ENCODE data around the gene FYN. TPM values are rescaled to one million over a fixed set of nuclear protein-coding genes. Genes with fewer than 3 reads are reported as not detected.

FYN gene
- total RNA-seq, 1 experiment from 2014 or later: 37.8 TPM

DNA sequence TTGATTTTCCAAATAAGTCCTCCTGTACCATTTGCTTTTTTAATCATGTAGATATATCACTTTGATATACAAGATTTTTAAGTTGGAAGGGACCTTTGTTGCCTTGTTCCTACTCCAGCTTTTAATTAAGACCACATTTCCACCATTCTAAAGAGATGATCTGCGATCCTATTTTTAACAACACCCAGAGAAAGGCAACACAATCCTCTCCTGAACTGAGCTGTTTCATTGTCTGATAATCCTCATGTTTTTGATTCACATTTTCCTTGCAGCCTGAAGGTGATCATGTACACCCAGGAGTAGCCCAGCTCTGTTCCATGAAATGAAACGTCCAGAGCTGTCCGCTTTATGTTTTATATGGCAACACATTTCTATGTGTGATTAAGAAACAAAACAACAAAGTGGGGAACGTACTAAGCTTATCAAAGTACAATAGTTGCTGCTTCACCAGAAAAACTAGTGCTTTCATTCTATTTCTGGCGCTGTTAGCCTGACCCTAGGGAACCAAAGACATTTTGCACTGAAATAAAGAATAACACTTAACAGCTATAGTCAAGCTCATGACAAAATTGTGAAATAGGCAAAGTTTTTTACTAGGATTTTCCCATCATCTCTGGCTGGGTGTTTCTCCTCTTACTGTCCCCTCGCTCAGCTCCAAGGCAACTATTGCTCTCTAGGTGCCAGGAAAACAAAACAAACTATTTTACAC, 245.0 kb downstream of the FYN start:
- ChIA-PET POLR2A (interaction anchor here (0.5 to 1.2 kb wide), 2 partner anchors 9 to 595 kb away, joined by 3 to 4 read pairs; no protein-coding TSS in a partner anchor), CTCF (interaction anchor here (0.9 to 1.1 kb wide), 3 partner anchors 400 to 415 kb away, joined by 3 read pairs; no protein-coding TSS in a partner anchor)
- no peak overlapping the region for H3K27ac Mint-ChIP-seq (ENCODE audit: low read depth, unreplicated experiment)

DNA sequence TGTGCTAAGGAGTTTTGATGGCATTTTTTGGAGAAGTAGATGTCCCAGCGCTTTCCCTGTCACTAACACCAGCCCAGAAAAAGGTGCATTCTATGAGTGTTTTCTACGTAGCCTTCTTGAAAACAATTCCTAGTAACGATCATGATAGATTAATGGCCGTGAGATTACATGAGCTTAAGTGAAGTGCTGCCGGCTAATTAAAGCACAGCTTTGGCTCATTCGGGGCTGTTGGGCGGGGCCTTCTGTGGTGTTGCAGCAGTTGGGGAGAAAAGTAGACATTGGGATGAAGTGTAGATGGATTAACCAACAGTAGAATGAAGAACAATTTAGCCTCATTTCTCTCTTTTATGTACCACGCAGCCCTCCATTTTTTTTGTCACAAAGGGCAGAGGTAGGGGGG, 246.8 kb downstream of the FYN start:
- Mint-ChIP-seq H3K27me3 (ENCODE audit: insufficient read depth, unreplicated experiment) (no peaks in the 10 kb centered on the region), H3K27ac (ENCODE audit: low read depth, unreplicated experiment) (no peak overlapping the region), H3K4me1 (ENCODE audit: insufficient read depth, unreplicated experiment) (no peaks in the 10 kb centered on the region), H3K4me3 (ENCODE audit: unreplicated experiment) (no peak overlapping the region), H3K36me3 (ENCODE audit: insufficient read depth, unreplicated experiment) (no peaks in the 10 kb centered on the region), H3K9me3 (ENCODE audit: unreplicated experiment) (peaks cover 8% of the 10 kb centered on the region)
- CTCF ChIA-PET: interaction anchor here (0.5 to 0.8 kb wide), 2 partner anchors 59 to 300 kb away, joined by 3 to 6 read pairs; no protein-coding TSS in a partner anchor
- intact Hi-C loops (cut with micrococcal nuclease): no loop called here
- BruUV-seq (replicated peaks): no TSS peak
- no peak for DNase-seq (ENCODE audit: unreplicated experiment)
- POLR2A ChIA-PET: interaction anchor here (1.5 kb wide), 1 partner anchor 21 kb away, joined by 4 read pairs; the partner anchor contains the start of gene TRAF3IP2
- TF ChIP-seq, protein P1, sequence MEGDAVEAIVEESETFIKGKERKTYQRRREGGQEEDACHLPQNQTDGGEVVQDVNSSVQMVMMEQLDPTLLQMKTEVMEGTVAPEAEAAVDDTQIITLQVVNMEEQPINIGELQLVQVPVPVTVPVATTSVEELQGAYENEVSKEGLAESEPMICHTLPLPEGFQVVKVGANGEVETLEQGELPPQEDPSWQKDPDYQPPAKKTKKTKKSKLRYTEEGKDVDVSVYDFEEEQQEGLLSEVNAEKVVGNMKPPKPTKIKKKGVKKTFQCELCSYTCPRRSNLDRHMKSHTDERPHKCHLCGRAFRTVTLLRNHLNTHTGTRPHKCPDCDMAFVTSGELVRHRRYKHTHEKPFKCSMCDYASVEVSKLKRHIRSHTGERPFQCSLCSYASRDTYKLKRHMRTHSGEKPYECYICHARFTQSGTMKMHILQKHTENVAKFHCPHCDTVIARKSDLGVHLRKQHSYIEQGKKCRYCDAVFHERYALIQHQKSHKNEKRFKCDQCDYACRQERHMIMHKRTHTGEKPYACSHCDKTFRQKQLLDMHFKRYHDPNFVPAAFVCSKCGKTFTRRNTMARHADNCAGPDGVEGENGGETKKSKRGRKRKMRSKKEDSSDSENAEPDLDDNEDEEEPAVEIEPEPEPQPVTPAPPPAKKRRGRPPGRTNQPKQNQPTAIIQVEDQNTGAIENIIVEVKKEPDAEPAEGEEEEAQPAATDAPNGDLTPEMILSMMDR (IDR thresholded peaks at IDR 0.05; ENCODE audit: unreplicated experiment): no peak

More for the DNA sequence above, 245.0 kb downstream of the FYN start:
- no peak overlapping the region for H3K4me3 Mint-ChIP-seq (ENCODE audit: unreplicated experiment)
- no peaks in the 10 kb centered on the region for H3K27me3 Mint-ChIP-seq (ENCODE audit: insufficient read depth, unreplicated experiment)
- no peak for DNase-seq (ENCODE audit: unreplicated experiment)
- H3K4me1 Mint-ChIP-seq (ENCODE audit: insufficient read depth, unreplicated experiment): no peaks in the 10 kb centered on the region
- TF ChIP-seq, protein P1 (IDR thresholded peaks at IDR 0.05; ENCODE audit: unreplicated experiment): no peak
- no TSS peak for BruUV-seq (replicated peaks)
- no peaks in the 10 kb centered on the region for H3K36me3 Mint-ChIP-seq (ENCODE audit: insufficient read depth, unreplicated experiment)
- intact Hi-C loops (cut with micrococcal nuclease): no loop called here
- H3K9me3 Mint-ChIP-seq (ENCODE audit: unreplicated experiment): peaks cover 8% of the 10 kb centered on the region

DNA sequence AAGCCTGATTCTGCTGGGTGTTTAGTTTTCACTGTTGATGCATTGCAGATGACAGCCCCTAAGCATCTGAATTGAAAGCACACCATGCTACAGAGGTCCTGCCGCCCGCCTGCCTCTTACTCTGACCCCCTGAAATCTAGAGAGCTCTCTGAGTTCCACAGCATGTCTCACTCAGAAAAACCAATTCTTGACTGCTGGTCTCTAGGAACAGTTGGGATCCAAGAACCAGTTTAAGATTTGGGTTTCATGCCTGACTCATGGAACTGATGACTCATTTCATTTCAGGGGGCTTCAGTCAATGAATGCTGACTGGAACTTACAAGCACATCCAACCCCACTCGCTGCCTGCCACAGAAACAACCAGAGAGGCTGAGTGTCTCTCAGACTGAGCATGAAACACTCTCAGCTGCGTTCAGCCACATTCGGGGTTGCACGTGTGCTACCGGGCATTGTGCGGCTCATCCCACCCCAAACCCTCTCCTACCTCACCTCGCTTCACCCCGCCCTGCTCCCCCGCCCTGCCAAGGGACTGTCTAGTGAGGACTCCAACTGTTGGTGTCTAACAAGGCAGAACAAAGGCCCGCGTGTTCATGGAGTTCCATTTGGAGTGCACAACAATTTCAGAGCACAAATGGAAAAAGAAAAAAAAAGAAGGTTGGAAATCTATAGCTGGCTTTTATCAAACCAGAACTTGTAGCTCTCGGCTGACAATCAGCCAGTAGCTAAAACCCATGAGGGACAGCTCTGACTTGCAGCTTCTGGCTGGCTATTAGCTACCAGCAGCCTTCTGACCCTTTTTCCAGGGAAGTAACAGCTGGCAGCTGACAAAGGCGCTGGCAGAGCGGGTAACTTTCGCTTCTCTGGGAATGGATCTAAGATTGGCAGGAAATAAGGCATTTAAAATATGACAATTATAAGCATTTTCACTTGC, 247.5 kb downstream of the FYN start:
- Mint-ChIP-seq H3K27me3 (ENCODE audit: insufficient read depth, unreplicated experiment) (no peaks in the 10 kb centered on the region), H3K9me3 (ENCODE audit: unreplicated experiment) (peaks cover 8% of the 10 kb centered on the region), H3K4me3 (ENCODE audit: unreplicated experiment) (no peak overlapping the region), H3K27ac (ENCODE audit: low read depth, unreplicated experiment) (no peak overlapping the region), H3K4me1 (ENCODE audit: insufficient read depth, unreplicated experiment) (no peaks in the 10 kb centered on the region), H3K36me3 (ENCODE audit: insufficient read depth, unreplicated experiment) (no peaks in the 10 kb centered on the region)
- ChIA-PET POLR2A (interaction anchor here (0.6 to 1.5 kb wide), 3 partner anchors 20 to 101 kb away, joined by 3 to 4 read pairs (median 3); partner anchors contain the start of gene TRAF3IP2), CTCF (interaction anchor here (0.7 to 0.8 kb wide), 2 partner anchors 60 to 70 kb away, joined by 3 read pairs; no protein-coding TSS in a partner anchor)
- no TSS peak for BruUV-seq (replicated peaks)
- intact Hi-C loops (cut with micrococcal nuclease): no loop called here
- TF ChIP-seq, protein P1 (IDR thresholded peaks at IDR 0.05; ENCODE audit: unreplicated experiment): no peak
- DNase-seq (ENCODE audit: unreplicated experiment): no peak

DNA sequence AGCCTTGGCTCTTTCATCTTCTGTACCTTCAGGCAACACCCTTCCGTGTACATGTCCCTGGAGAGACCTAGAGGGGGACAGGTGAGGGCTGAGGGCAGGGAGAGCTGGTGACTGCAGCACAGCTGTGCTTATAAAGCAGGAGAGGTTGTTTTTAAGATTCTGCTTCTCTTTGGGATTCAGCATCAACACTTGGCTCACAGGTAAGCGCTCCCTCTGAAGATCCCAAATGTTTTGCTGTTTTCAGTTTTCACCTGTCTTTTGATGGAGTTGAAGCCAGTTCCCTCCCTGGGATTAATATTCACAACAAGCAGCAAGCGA, 248.2 kb downstream of the FYN start:
- no peak for DNase-seq (ENCODE audit: unreplicated experiment)
- ChIA-PET CTCF (interaction anchor here (0.7 kb wide), 1 partner anchor 69 kb away, joined by 3 read pairs; no protein-coding TSS in a partner anchor), POLR2A (interaction anchor here (0.6 to 1.5 kb wide), 3 partner anchors 19 to 100 kb away, joined by 3 to 4 read pairs (median 3); partner anchors contain the start of gene TRAF3IP2)
- no TSS peak for BruUV-seq (replicated peaks)
- no peak overlapping the region for H3K4me3 Mint-ChIP-seq (ENCODE audit: unreplicated experiment)
- H3K9me3 Mint-ChIP-seq (ENCODE audit: unreplicated experiment): peaks cover 8% of the 10 kb centered on the region
- no peak overlapping the region for H3K27ac Mint-ChIP-seq (ENCODE audit: low read depth, unreplicated experiment)
- no peaks in the 10 kb centered on the region for H3K4me1 Mint-ChIP-seq (ENCODE audit: insufficient read depth, unreplicated experiment)
- intact Hi-C loops (cut with micrococcal nuclease): no loop called here
- no peaks in the 10 kb centered on the region for H3K36me3 Mint-ChIP-seq (ENCODE audit: insufficient read depth, unreplicated experiment)
- TF ChIP-seq, protein P1 (IDR thresholded peaks at IDR 0.05; ENCODE audit: unreplicated experiment): no peak
- no peaks in the 10 kb centered on the region for H3K27me3 Mint-ChIP-seq (ENCODE audit: insufficient read depth, unreplicated experiment)
